ENCODE data around the gene MST1. TPM values are rescaled to one million over a fixed set of nuclear protein-coding genes. Genes with fewer than 3 reads are reported as not detected.

MST1 gene
- total RNA-seq, 1 donor: 2.9 TPM

GRCh38 chr3:49639551-49639950 is 49.7 kb downstream of the MST1 start:
- no peak overlapping the region for H3K4me3 ChIP-seq (ENCODE audit: low read depth, low read length)
- no peak for TF ChIP-seq CTCF (IDR thresholded peaks at IDR 0.05; ENCODE audit: insufficient read depth, low read length)
- no peak for DNase-seq (ENCODE audit: low read depth)

- DNase-seq (ENCODE audit: low read depth): peak; percentile 67
- no peak overlapping the region for H3K4me3 ChIP-seq (ENCODE audit: low read depth, low read length)
- no peak for TF ChIP-seq CTCF (IDR thresholded peaks at IDR 0.05; ENCODE audit: insufficient read depth, low read length)
Measured at GRCh38 chr3:49638445-49638844, 50.8 kb downstream of the MST1 start.

GRCh38 chr3:49636883-49637609 is 52.2 kb downstream of the MST1 start:
- TF ChIP-seq CTCF (IDR thresholded peaks at IDR 0.05; ENCODE audit: insufficient read depth, low read length): no peak
- no peak for DNase-seq (ENCODE audit: low read depth)
- no peak overlapping the region for H3K4me3 ChIP-seq (ENCODE audit: low read depth, low read length)

GRCh38 chr3:49634736-49635135 is 54.5 kb downstream of the MST1 start:
- no peak overlapping the region for H3K4me3 ChIP-seq (ENCODE audit: low read depth, low read length)
- TF ChIP-seq CTCF (IDR thresholded peaks at IDR 0.05; ENCODE audit: insufficient read depth, low read length): no peak
- DNase-seq (ENCODE audit: low read depth): no peak

Small RNA genes lying within 50 kb of the gene (small RNA-seq; reads per million reads assigned to genes)
- not detected for gene AMIGO3

Other genes with a start within 250 kb of the MST1 start
- gene DAG1, start 219.2 kb downstream of the MST1 start, total RNA-seq (ENCODE audit: low replicate concordance): 34.1 and 63.4 TPM in 2 replicates
- gene BSN, start 135.0 kb downstream of the MST1 start, total RNA-seq (ENCODE audit: low replicate concordance): 0.08 and 0.27 TPM in 2 replicates
- gene APEH, start 15.1 kb downstream of the MST1 start, total RNA-seq (ENCODE audit: low replicate concordance): 41.1 and 87.7 TPM in 2 replicates
- gene RNF123, start 83 bp upstream of the MST1 start, total RNA-seq (ENCODE audit: low replicate concordance): 19.4 and 22.7 TPM in 2 replicates
- gene AMIGO3, start 30.2 kb upstream of the MST1 start, total RNA-seq (ENCODE audit: low replicate concordance): 0.27 and 0.65 TPM in 2 replicates
- gene GMPPB, start 34.5 kb upstream of the MST1 start, total RNA-seq (ENCODE audit: low replicate concordance): 14.3 and 31.0 TPM in 2 replicates
- 29.6 TPM in 2 replicates for gene IP6K1, start 97.1 kb upstream of the MST1 start, total RNA-seq (ENCODE audit: low replicate concordance)
- 0.09 TPM in 1 of 2 replicates, not detected in the other for gene CDHR4, start 110.4 kb upstream of the MST1 start, total RNA-seq (ENCODE audit: low replicate concordance)
- gene INKA1, start 113.8 kb upstream of the MST1 start, total RNA-seq (ENCODE audit: low replicate concordance): 4.4 and 9.5 TPM in 2 replicates
- gene UBA7, start 124.5 kb upstream of the MST1 start, total RNA-seq (ENCODE audit: low replicate concordance): 22.8 and 69.4 TPM in 2 replicates
- 1.3 and 7.7 TPM in 2 replicates for gene TRAIP, start 167.1 kb upstream of the MST1 start, total RNA-seq (ENCODE audit: low replicate concordance)
- gene CAMKV, start 180.4 kb upstream of the MST1 start, total RNA-seq (ENCODE audit: low replicate concordance): not detected in 2 replicates
- gene MST1R, start 214.4 kb upstream of the MST1 start, total RNA-seq (ENCODE audit: low replicate concordance): 0.81 and 1.3 TPM in 2 replicates
- gene MON1A, start 240.3 kb upstream of the MST1 start, total RNA-seq (ENCODE audit: low replicate concordance): 3.4 and 12.8 TPM in 2 replicates